DMS53 treated with DMSO at 0.1 percent for 48 hours (cell line): ENCODE measurements around the gene SCGB3A2.

Experiments used
- DNase-seq: peaks from one replicate; lab custom pipeline; 2025; ENCODE audit not compliant: unreplicated experiment; lab: John Stamatoyannopoulos, UW

Gene SCGB3A2

GRCh38 chr5:147902609-147903115 lies 24.2 kb downstream of the SCGB3A2 start:
- no peak for DNase-seq

- DNase-seq: no peak
Observed at GRCh38 chr5:147904110-147904509, 25.6 kb downstream of the SCGB3A2 start.

GRCh38 chr5:147906326-147907095 lies 28.0 kb downstream of the SCGB3A2 start, which contains the start of gene C5orf46:
C5orf46 (minus strand) TSS chr5:147906538; CDS start chr5:147906501, 37 bp downstream.
- no peak for DNase-seq

- no peak for DNase-seq
Observed at GRCh38 chr5:147911427-147911826, 32.9 kb downstream of the SCGB3A2 start.

- DNase-seq: no peak
Observed at GRCh38 chr5:147912011-147912410, 33.5 kb downstream of the SCGB3A2 start.

- no peak for DNase-seq
Observed at GRCh38 chr5:147913786-147914185, 35.3 kb downstream of the SCGB3A2 start.

- DNase-seq: no peak
Observed at GRCh38 chr5:147918101-147918685, 39.7 kb downstream of the SCGB3A2 start.

- no peak for DNase-seq
Observed at GRCh38 chr5:147918899-147919298, 40.4 kb downstream of the SCGB3A2 start.

GRCh38 chr5:147920420-147921030 lies 42.0 kb downstream of the SCGB3A2 start:
- DNase-seq: no peak

GRCh38 chr5:147921136-147921535 lies 42.6 kb downstream of the SCGB3A2 start:
- DNase-seq: no peak

- DNase-seq: no peak
Observed at GRCh38 chr5:147925020-147925419, 46.5 kb downstream of the SCGB3A2 start.

- DNase-seq: no peak
Observed at GRCh38 chr5:147927901-147928300, 49.4 kb downstream of the SCGB3A2 start.

GRCh38 chr5:147930769-147931168 lies 52.3 kb downstream of the SCGB3A2 start:
- no peak for DNase-seq
